Neural cell (in vitro differentiated cells): ENCODE measurements around the gene SHLD2.
"Not testable (repeated sequence)": the region's sequence is repeated elsewhere in the genome, so short reads cannot be mapped to it uniquely, and the experiment has no call there.

Source experiments
- EZH2 ChIP-seq: fragments of 200-600, 300-800 bp; shearing (Covaris generic), sonication (generic); IDR thresholded peaks from 2 replicates; pipeline ENCODE4 v1.6.1; 2014; ENCODE audit warnings: antibody characterized with exemption, low read length, borderline replicate concordance, mild to moderate bottlenecking; ENCODE audit not compliant: insufficient read depth, poor library complexity, severe bottlenecking
- MXI1 ChIP-seq: fragments of 450-650 bp; conservative IDR thresholded peaks from 2 replicates; pipeline ENCODE4 v1.6.1; 2014; ENCODE audit warnings: antibody characterized with exemption, mild to moderate bottlenecking; ENCODE audit not compliant: poor library complexity, severe bottlenecking
- POLR2AphosphoS5 ChIP-seq: IDR thresholded peaks from 2 replicates; pipeline ENCODE4 v1.6.1; 2012
- RAD21 ChIP-seq: fragments of 450-650 bp; conservative IDR thresholded peaks from 2 replicates; pipeline ENCODE4 v1.6.1; 2014; ENCODE audit warnings: antibody characterized with exemption, mild to moderate bottlenecking, moderate library complexity
- SMC3 ChIP-seq: fragments of 450-650 bp; conservative IDR thresholded peaks from 2 replicates; pipeline ENCODE4 v1.6.1; 2014; ENCODE audit warnings: antibody characterized with exemption, mild to moderate bottlenecking, moderate library complexity; ENCODE audit not compliant: poor library complexity
- TAF1 ChIP-seq: IDR thresholded peaks from 2 replicates; pipeline ENCODE4 v1.6.1; 2012; ENCODE audit warnings: low read depth
- TF ChIP-seq, protein P1 (sequence below): fragments of 450-650 bp; IDR thresholded peaks from 2 replicates; pipeline ENCODE4 v1.5.1; 2014; ENCODE audit warnings: antibody characterized with exemption, mild to moderate bottlenecking, moderate library complexity; ENCODE audit not compliant: poor library complexity, severe bottlenecking
- TF ChIP-seq, protein P2 (sequence below): IDR thresholded peaks from 2 replicates; pipeline ENCODE4 v1.6.1; 2012; ENCODE audit warnings: borderline replicate concordance

DNA sequence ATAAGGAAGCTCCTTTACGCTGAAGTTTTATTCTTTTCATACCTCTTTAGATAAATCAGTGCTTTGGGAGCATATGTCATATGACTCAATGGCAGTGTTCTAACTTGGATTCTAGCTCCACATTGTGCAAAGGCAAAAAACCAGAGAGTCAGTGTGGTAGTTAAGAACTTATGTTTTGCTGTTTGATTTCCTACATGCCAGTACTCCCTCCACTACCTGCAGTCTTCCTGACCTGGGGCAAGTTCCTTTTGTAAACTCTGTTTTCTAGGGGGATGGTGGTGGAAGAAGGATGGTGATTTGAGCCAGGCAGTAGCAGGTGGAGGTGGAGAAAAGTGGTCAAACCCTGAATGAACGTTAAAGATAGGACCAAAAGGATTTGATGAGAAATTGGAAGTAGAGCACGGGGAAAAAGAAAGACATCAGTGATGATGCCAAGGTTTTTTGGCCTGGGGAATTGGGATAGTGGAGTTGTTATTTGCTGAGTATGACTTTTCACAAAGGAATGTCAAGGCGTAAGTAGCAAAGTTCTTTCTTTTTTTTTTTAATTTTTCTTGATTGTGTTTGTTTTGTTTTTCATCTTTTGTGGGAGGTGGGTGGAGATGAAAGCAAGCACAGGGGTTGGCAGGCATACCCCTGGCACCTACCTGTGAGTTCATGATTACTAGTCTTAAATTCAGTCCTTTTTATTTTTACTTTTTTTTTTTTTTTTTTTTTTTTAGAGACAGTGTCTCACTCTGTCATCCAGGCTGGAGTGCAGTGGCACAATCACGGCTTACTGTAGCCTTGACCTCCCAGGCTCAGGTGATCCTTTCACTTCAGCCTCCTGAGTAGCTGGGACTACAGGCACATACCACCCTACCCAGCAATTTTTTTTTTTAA is 47.5 kb downstream of the SHLD2 start:
- TF ChIP-seq, protein P1, sequence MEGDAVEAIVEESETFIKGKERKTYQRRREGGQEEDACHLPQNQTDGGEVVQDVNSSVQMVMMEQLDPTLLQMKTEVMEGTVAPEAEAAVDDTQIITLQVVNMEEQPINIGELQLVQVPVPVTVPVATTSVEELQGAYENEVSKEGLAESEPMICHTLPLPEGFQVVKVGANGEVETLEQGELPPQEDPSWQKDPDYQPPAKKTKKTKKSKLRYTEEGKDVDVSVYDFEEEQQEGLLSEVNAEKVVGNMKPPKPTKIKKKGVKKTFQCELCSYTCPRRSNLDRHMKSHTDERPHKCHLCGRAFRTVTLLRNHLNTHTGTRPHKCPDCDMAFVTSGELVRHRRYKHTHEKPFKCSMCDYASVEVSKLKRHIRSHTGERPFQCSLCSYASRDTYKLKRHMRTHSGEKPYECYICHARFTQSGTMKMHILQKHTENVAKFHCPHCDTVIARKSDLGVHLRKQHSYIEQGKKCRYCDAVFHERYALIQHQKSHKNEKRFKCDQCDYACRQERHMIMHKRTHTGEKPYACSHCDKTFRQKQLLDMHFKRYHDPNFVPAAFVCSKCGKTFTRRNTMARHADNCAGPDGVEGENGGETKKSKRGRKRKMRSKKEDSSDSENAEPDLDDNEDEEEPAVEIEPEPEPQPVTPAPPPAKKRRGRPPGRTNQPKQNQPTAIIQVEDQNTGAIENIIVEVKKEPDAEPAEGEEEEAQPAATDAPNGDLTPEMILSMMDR: not testable (repeated sequence)
- TF ChIP-seq EZH2, SMC3, TAF1, MXI1, POLR2AphosphoS5, RAD21: not testable (repeated sequence)
- TF ChIP-seq, protein P2, sequence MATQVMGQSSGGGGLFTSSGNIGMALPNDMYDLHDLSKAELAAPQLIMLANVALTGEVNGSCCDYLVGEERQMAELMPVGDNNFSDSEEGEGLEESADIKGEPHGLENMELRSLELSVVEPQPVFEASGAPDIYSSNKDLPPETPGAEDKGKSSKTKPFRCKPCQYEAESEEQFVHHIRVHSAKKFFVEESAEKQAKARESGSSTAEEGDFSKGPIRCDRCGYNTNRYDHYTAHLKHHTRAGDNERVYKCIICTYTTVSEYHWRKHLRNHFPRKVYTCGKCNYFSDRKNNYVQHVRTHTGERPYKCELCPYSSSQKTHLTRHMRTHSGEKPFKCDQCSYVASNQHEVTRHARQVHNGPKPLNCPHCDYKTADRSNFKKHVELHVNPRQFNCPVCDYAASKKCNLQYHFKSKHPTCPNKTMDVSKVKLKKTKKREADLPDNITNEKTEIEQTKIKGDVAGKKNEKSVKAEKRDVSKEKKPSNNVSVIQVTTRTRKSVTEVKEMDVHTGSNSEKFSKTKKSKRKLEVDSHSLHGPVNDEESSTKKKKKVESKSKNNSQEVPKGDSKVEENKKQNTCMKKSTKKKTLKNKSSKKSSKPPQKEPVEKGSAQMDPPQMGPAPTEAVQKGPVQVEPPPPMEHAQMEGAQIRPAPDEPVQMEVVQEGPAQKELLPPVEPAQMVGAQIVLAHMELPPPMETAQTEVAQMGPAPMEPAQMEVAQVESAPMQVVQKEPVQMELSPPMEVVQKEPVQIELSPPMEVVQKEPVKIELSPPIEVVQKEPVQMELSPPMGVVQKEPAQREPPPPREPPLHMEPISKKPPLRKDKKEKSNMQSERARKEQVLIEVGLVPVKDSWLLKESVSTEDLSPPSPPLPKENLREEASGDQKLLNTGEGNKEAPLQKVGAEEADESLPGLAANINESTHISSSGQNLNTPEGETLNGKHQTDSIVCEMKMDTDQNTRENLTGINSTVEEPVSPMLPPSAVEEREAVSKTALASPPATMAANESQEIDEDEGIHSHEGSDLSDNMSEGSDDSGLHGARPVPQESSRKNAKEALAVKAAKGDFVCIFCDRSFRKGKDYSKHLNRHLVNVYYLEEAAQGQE: not testable (repeated sequence)
